Measurements from ENCODE around the gene HYAL3.
"Not testable (repeated sequence)": the region's sequence is repeated elsewhere in the genome, so short reads cannot be mapped to it uniquely, and the experiment has no call there.

HYAL3 gene

DNA sequence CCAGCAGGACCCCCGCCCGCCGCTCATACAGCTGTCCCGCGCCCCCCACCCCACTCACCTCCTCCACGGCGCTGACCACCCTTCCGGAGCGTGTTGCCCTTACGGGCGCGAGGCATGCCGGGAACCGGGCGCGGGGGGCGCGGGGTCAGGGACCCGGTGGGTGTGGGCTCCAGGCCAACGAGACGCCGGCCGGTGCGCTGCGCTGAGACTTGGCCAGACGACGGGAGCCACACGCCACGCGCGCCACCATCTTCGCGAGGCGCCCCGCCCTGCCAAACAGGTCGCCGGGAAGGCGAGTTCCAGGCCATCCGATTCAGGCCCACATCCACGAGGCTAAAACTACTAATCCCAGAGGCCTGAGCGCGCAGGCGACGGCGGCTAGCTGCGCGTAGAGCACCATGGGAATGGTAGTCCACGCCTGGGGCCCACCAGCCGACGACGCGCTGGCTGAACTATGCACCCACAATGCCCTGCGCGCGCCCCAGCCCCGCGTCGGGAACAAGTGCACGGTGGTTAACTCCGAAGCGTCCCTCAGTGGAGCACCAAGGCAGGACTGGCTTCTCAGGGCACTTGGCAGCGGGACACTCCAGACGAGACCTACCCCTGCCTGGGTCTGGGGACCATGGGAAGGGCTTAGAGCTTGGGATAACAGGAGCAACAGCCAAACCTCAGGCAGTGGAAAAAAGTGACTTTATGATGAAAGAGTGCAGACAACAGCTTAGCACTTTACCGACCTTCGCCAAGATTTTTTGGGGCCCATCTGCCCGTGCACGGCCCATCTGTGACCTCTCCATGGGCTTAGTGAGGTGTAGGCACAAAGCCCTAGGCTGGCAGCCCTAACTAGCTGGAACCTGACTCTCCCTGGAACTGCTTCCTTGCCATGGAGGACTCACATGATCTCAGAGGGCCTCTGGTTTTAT, 6.8 kb downstream of the HYAL3 start, which contains the start of gene IFRD2:
IFRD2 (minus strand) TSS at position 271 of the 920 bp plus-strand sequence; CDS start at position 116, 155 bp downstream.
- H3K4me1 Mint-ChIP-seq: peaks cover 41% of the 10 kb centered on the region
- no peaks in the 10 kb centered on the region for H3K9me3 Mint-ChIP-seq
- peak within 1 kb of the TSS; percentile 95 for H3K27ac Mint-ChIP-seq
- no peaks in the 10 kb centered on the region for H3K27me3 Mint-ChIP-seq
- ATAC-seq: peak; percentile 99
- peak within 1 kb of the TSS; percentile 94 for H3K4me3 Mint-ChIP-seq
- H3K36me3 Mint-ChIP-seq: peaks cover 26% of the 10 kb centered on the region

DNA sequence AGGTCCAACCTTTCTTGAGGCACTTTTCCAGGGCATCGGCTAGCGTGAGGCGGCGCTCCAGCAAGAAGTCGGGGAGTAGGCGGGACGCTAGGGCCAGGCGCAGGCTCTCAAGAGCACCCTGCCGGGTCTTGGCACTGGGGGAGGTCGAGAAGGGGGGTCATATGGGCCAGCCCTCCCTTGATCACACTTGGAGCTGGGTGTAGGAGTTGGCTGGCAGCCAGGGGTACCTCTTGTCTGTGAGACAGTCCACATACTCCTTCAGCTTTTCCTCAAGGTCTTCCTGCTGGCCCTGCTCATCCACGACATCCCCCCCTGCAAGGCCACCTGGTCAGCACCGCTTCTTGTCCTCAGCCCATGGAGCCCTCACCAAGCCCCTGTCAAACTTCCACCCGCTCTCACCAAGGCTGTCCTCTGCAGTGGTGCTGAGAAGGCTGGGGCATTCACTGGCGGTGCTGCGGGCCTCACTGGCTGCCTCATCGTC, 9.0 kb downstream of the HYAL3 start:
- H3K27ac Mint-ChIP-seq: peak overlapping the region; percentile 95
- peaks cover 30% of the 10 kb centered on the region for H3K4me1 Mint-ChIP-seq
- H3K9me3 Mint-ChIP-seq: no peaks in the 10 kb centered on the region
- no peaks in the 10 kb centered on the region for H3K27me3 Mint-ChIP-seq
- peaks cover 27% of the 10 kb centered on the region for H3K36me3 Mint-ChIP-seq
- H3K4me3 Mint-ChIP-seq: no peak overlapping the region
- ATAC-seq: no peak

DNA sequence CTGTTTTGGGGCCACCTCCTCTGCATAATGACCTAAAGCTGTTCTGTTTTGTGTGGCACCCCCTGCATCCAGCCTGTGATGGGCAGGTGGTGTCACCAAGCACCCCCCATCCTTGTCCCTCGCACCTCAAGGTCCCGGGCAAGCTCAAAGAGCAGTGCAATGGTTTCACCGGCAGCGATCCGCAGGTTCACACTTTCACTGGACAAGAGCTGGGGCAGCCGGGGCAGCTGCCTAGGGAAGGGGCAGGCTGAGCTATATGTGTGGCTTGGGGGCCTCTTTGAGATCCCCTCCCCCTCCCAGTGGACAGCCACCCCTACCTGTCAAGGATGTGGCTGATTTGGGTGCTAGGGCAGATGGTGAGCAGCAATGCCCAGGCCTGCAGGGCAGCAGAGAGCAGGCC, 10.1 kb downstream of the HYAL3 start:
- Mint-ChIP-seq H3K36me3 (peaks cover 27% of the 10 kb centered on the region), H3K4me3 (no peak overlapping the region), H3K27me3 (no peaks in the 10 kb centered on the region), H3K4me1 (peaks cover 30% of the 10 kb centered on the region), H3K9me3 (no peaks in the 10 kb centered on the region), H3K27ac (no peak overlapping the region)
- no peak for ATAC-seq

- Mint-ChIP-seq H3K9me3 (no peaks in the 10 kb centered on the region), H3K4me3 (no peak overlapping the region), H3K36me3 (peaks cover 27% of the 10 kb centered on the region), H3K27me3 (no peaks in the 10 kb centered on the region), H3K27ac (no peak overlapping the region), H3K4me1 (peaks cover 30% of the 10 kb centered on the region)
- ATAC-seq: no peak
Measured at GRCh38 chr3:50288387-50289007, 10.7 kb downstream of the HYAL3 start.

DNA sequence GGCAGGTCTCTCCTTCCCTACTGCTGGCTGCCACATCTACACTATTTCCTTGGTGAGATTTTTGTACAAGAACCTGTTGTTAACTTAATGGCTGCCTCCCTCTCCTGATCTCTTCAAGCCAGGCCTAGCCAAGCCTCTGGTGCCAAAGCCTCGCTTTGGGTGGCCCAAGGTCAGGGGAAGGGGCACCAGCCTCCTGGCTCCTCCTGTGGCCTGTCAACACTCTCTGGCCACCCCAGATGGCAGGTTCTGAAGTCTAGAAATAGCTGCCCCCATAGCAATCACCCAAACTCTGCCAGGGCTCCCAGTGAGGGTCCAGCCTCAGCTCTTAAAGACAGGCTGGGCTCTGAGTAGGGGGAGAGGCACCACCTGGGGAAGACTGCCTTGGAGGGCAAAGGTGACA, 11.9 kb downstream of the HYAL3 start:
- Mint-ChIP-seq H3K27ac (no peak overlapping the region), H3K27me3 (no peaks in the 10 kb centered on the region), H3K36me3 (peaks cover 27% of the 10 kb centered on the region), H3K4me1 (peaks cover 18% of the 10 kb centered on the region), H3K9me3 (no peaks in the 10 kb centered on the region), H3K4me3 (no peak overlapping the region)
- no peak for ATAC-seq

- Mint-ChIP-seq H3K36me3 (peaks cover 27% of the 10 kb centered on the region), H3K9me3 (no peaks in the 10 kb centered on the region), H3K4me3 (no peak overlapping the region), H3K4me1 (peaks cover 14% of the 10 kb centered on the region), H3K27me3 (no peaks in the 10 kb centered on the region), H3K27ac (no peak overlapping the region)
- ATAC-seq: peak; percentile 17
Measured at GRCh38 chr3:50286322-50287227, 12.6 kb downstream of the HYAL3 start.

DNA sequence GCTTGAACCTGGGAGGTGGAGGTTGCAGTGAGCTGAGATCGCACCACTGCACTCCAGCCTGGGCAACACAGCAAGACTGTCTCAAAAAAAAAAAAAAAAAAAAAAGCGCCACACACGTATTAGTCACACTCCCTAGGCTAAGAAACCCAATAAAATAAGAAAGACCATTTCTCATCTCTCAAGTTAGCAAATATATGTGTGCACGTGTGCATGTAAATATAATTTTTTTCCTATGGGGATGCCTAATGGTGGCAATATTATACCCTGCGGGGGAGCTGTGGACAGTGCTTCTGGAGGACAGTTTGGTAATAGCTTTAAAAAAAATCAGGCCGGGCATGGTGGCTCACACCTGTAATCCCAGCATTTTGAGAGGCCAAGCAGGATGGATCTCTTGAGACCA, 15.1 kb downstream of the HYAL3 start:
- ATAC-seq, H3K4me1 Mint-ChIP-seq, H3K27me3 Mint-ChIP-seq, H3K9me3 Mint-ChIP-seq, H3K27ac Mint-ChIP-seq, H3K4me3 Mint-ChIP-seq: not testable (repeated sequence)
- H3K36me3 Mint-ChIP-seq: peaks cover 21% of the 10 kb centered on the region

- Mint-ChIP-seq H3K9me3 (no peaks in the 10 kb centered on the region), H3K27ac (no peak overlapping the region), H3K4me1 (peaks cover 20% of the 10 kb centered on the region), H3K4me3 (no peak overlapping the region), H3K36me3 (no peaks in the 10 kb centered on the region), H3K27me3 (peaks cover 26% of the 10 kb centered on the region)
- ATAC-seq: no peak
Measured at GRCh38 chr3:50279255-50280016, 19.8 kb downstream of the HYAL3 start.

- H3K27me3 Mint-ChIP-seq: peaks cover 32% of the 10 kb centered on the region
- peaks cover 25% of the 10 kb centered on the region for H3K4me1 Mint-ChIP-seq
- no peak within 1 kb of the TSS for H3K4me3 Mint-ChIP-seq
- H3K27ac Mint-ChIP-seq: no peak within 1 kb of the TSS
- no peaks in the 10 kb centered on the region for H3K36me3 Mint-ChIP-seq
- no peaks in the 10 kb centered on the region for H3K9me3 Mint-ChIP-seq
- no peak for ATAC-seq
Measured at GRCh38 chr3:50278880-50279224, 20.4 kb downstream of the HYAL3 start, which contains the start of gene LSMEM2. Gene LSMEM2, plus strand, starts transcription at chr3:50279087. Its CDS starts 27 bp downstream, at chr3:50279114.

GRCh38 chr3:50278123-50278879, 20.9 kb downstream of the HYAL3 start:
- no peak for ATAC-seq
- H3K4me3 Mint-ChIP-seq: no peak overlapping the region
- H3K9me3 Mint-ChIP-seq: no peaks in the 10 kb centered on the region
- peaks cover 28% of the 10 kb centered on the region for H3K4me1 Mint-ChIP-seq
- H3K27ac Mint-ChIP-seq: no peak overlapping the region
- H3K27me3 Mint-ChIP-seq: peaks cover 36% of the 10 kb centered on the region
- no peaks in the 10 kb centered on the region for H3K36me3 Mint-ChIP-seq

DNA sequence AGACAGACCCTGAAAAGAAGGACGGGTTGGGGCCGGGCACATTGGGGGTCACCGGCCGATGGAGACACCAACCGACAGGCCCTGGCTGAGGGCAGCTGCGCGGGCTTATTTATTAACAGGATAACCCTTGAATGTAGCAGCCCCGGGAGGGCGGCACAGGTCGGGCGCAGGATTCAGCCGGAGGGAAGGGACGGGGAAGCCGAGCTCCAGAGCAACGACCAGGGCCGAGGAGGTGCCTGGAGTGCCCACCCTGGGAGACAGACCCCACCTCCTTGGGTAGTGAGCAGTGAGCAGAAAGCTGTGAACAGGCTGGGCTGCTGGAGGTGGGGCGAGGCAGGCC, 22.5 kb downstream of the HYAL3 start:
- no peaks in the 10 kb centered on the region for H3K9me3 Mint-ChIP-seq
- ATAC-seq: no peak
- no peaks in the 10 kb centered on the region for H3K36me3 Mint-ChIP-seq
- no peak overlapping the region for H3K27ac Mint-ChIP-seq
- peaks cover 43% of the 10 kb centered on the region for H3K27me3 Mint-ChIP-seq
- peaks cover 38% of the 10 kb centered on the region for H3K4me1 Mint-ChIP-seq
- H3K4me3 Mint-ChIP-seq: no peak overlapping the region

DNA sequence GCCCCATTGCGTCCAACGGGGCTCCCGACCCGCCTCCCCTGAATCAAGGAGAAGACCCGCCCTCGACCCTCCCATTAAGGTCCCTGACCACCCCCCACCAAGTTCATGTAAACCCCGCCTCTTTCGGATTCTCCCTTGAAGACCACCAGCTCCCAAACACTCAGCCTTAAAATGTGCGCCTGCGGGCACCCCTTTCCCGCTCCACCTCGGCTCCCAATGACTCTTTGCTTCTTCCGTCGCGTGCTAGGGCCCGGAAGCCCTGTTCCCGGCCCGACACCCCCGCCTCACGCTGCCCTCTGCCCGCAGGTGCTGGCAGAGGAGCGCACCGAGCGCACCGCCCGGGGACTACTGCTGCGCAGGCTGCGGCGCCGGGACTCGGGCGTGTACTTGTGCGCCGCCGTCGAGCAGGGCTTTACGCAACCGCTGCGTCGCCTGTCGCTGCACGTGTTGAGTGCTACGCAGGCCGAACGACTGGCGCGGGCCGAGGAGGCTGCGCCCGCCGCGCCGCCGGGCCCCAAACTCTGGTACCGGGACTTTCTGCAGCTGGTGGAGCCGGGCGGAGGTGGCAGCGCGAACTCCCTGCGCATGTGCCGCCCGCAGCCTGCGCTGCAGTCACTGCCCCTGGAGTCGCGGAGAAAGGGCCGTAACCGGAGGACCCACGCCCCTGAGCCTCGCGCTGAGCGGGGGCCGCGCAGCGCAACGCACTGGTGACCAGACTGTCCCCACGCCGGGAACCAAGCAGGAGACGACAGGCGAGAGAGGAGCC, 23.0 kb downstream of the HYAL3 start:
- Mint-ChIP-seq H3K27ac (no peak overlapping the region), H3K36me3 (no peaks in the 10 kb centered on the region), H3K4me1 (peaks cover 43% of the 10 kb centered on the region), H3K4me3 (peak overlapping the region; percentile 43), H3K27me3 (peaks cover 43% of the 10 kb centered on the region), H3K9me3 (no peaks in the 10 kb centered on the region)
- no peak for ATAC-seq

DNA sequence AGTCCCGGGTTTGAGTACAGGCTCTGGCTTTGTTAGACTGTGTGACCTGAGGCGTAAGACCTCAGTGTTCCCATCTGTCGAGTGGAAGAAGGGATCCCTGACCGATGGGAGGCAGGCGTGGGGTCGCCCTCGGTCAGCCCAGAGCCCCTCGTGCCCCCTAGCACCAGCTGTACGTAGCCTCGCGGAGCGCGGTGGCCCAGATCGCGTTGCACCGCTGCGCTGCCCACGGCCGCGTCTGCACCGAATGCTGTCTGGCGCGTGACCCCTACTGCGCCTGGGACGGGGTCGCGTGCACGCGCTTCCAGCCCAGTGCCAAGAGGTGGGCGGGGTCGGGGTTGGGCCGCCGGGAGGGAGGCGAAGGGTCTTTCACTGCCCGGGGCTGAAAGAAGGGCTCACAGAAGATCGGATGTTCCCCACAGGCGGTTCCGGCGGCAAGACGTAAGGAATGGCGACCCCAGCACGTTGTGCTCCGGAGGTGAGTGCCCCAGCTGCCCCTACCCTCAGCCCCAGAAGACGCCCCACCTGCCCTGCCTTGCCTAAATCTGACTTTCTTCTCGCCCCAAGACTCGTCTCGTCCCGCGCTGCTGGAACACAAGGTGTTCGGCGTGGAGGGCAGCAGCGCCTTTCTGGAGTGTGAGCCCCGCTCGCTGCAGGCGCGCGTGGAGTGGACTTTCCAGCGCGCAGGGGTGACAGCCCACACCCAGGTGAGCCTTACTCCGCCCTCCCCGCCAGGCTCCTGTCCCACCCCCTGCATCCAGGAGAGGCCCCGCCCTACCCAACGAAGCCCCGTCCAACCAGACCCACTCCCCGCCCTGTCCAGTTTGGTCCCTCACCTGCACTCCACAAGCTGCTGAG, 23.8 kb downstream of the HYAL3 start:
- Mint-ChIP-seq H3K36me3 (no peaks in the 10 kb centered on the region), H3K27ac (no peak overlapping the region), H3K9me3 (no peaks in the 10 kb centered on the region), H3K4me3 (peak overlapping the region; percentile 43), H3K4me1 (peaks cover 43% of the 10 kb centered on the region), H3K27me3 (peaks cover 43% of the 10 kb centered on the region)
- ATAC-seq: no peak
